Spleen (tissue), 11 donors: ENCODE measurements around the gene JAZF1. TPM values are rescaled to one million over a fixed set of nuclear protein-coding genes. Genes with fewer than 3 reads are reported as not detected.

Source experiments
- DNase-seq: peaks from one replicate; pipeline ENCODE4 v3.0.0-alpha.2; 2020
- H3K27ac ChIP-seq, 8 donors: fragments of 200-600 bp; sonication (generic) in 7 of 8; 1 replicate in 4 of 8; 2 replicates in 4 of 8; pipeline versions ENCODE4 v1.5.0 to v1.8.0; 2016 to 2021; ENCODE audit warnings: inconsistent platforms in 4 of 8, mild to moderate bottlenecking in 4 of 8, moderate library complexity in 1 of 8
- H3K27me3 ChIP-seq, 7 donors: fragments of 200-600 bp; sonication (generic) in 6 of 7; replicated peaks in 1 of 7; 1 replicate in 4 of 7; 2 replicates in 3 of 7; pipeline versions ENCODE4 v1.5.0 to v1.8.0; 2016 to 2021; ENCODE audit warnings: inconsistent platforms in 3 of 7, mild to moderate bottlenecking in 1 of 7
- H3K36me3 ChIP-seq, 6 donors: fragments of 200-600 bp; sonication (generic) in 5 of 6; 1 replicate in 4 of 6; 2 replicates in 2 of 6; pipeline versions ENCODE4 v1.5.0 to v1.8.0; 2016 to 2021; ENCODE audit warnings: inconsistent platforms in 2 of 6
- H3K4me1 ChIP-seq, 6 donors: fragments of 200-600 bp; sonication (generic) in 5 of 6; 1 replicate in 3 of 6; 2 replicates in 3 of 6; pipeline versions ENCODE4 v1.5.0 to v1.8.0; 2016 to 2021; ENCODE audit warnings: inconsistent platforms in 3 of 6
- H3K4me3 ChIP-seq, 8 donors: fragments of 200-600 bp; sonication (generic) in 7 of 8; 1 replicate in 4 of 8; 2 replicates in 4 of 8; pipeline versions ENCODE4 v1.5.0 to v1.8.0; 2016 to 2021; ENCODE audit warnings: inconsistent platforms in 4 of 8, mild to moderate bottlenecking in 4 of 8, moderate library complexity in 2 of 8
- H3K9me3 ChIP-seq, 8 donors: fragments of 200-600 bp; sonication (generic) in 7 of 8; 1 replicate in 4 of 8; 2 replicates in 4 of 8; pipeline versions ENCODE4 v1.5.0 to v1.8.0; 2016 to 2021; ENCODE audit warnings: inconsistent platforms in 4 of 8
- POLR2A ChIP-seq, 3 donors: fragments of 450-650 bp; IDR thresholded peaks; one replicate each; pipeline ENCODE4 v1.5.1; 2017; ENCODE audit warnings: antibody characterized with exemption in 3 of 3, mild to moderate bottlenecking in 1 of 3
- POLR2AphosphoS5 ChIP-seq, 3 donors: sonication (generic); formaldehyde crosslinking; IDR thresholded peaks; one replicate each; pipeline ENCODE4 v1.5.1; 2017; ENCODE audit warnings: antibody characterized with exemption in 3 of 3
- WGBS, 5 donors: extraction: QIAGEN DNeasy Blood & Tissue Kit in 3 of 5; methylation state at CpG; one replicate each; pipeline versions ENCODE4 v1.1.5 to v1.1.7; 2013 to 2018; 5-methylcytosine and 5-hydroxymethylcytosine counted together
- intact Hi-C: fragments of 100-400 bp; cut with DNase I; formaldehyde crosslinking; loops from one replicate; pipeline ENCODE4 v1.15.0; 2023; ENCODE audit warnings: low total_unique reads
- polyA plus RNA-seq, 3 donors: library from polyadenylated mRNA; stranded (reverse); fragments of 200-250 nt; gene quantifications; one replicate each; pipeline ENCODE4 v1.2.1, GENCODE V29; 2013
- total RNA-seq, 7 donors: library from RNA; depleted of rRNA in 3 of 7; stranded (reverse); fragments of >200 nt in 3 of 7; fragmentation: NEBNext Ultra II Directional in 4 of 7; extraction: Animal tissue kit (Norgen Biotek cat#: 25700) in 4 of 7; gene quantifications; one replicate each; pipeline versions ENCODE4 v1.1.0 to v1.2.1, GENCODE V29; 2016 to 2021
- TF ChIP-seq, protein P1 (sequence below), 11 experiments: fragments of 200-600 bp in 7 of 11; fragments of 450-650 bp in 4 of 11; sonication (generic) in 4 of 11; IDR thresholded peaks in 8 of 11; conservative IDR thresholded peaks in 3 of 11; 1 replicate in 7 of 11; 2 replicates in 4 of 11; pipeline versions ENCODE4 v1.4.0 to v1.8.0; 2016 to 2021; ENCODE audit warnings: antibody characterized with exemption in 11 of 11, inconsistent platforms in 4 of 11, mild to moderate bottlenecking in 1 of 11
- donor health status: healthy with polysubstance abuse.
- donor health status: DM: no; HTN: no; CAD: no; lungs with moderate emphysema.
- donor health status: DM: no; HTN: no; CAD: no.
- donor health status: Bipolar disorder and iron deficiency.
- donor health status: healthy.
- donor health status: DM: no; HTN: no; CAD: no.
- donor health status: DM: yes; HTN: yes; CAD: no.

The JAZF1 gene
- total and polyA plus RNA-seq, 10 donors = 13.5 to 33.8 (median 24.7) TPM

DNA sequence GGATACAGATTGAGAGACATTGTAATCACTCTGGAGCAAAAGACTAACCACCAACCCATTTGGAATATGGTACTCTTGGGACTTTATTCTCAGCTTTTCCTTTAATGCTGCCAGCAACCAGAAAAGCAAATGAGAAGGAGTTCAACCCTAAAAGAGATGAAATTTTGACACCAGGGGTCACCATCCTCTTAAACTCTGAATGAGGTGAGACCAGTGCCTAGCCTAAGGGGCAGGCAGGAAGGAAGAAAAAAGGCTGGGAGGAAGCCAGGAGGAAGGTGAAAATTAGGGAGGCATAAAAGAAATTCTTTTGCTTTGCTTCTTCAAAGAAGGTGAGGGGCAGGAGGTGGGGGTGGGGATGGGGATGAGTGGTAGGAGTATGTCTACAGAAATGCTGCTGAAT lies 135.8 kb downstream of the JAZF1 start:
- Histone ChIP-seq H3K27ac (no peak overlapping the region), H3K4me3 (no peak overlapping the region), H3K9me3 (peaks cover 0 to 3% (median 0%) of the 10 kb centered on the region in 8 donors), H3K4me1 (no peaks in the 10 kb centered on the region), H3K27me3 (no peaks in the 10 kb centered on the region), H3K36me3 (no peaks in the 10 kb centered on the region)
- TF ChIP-seq, protein P1, sequence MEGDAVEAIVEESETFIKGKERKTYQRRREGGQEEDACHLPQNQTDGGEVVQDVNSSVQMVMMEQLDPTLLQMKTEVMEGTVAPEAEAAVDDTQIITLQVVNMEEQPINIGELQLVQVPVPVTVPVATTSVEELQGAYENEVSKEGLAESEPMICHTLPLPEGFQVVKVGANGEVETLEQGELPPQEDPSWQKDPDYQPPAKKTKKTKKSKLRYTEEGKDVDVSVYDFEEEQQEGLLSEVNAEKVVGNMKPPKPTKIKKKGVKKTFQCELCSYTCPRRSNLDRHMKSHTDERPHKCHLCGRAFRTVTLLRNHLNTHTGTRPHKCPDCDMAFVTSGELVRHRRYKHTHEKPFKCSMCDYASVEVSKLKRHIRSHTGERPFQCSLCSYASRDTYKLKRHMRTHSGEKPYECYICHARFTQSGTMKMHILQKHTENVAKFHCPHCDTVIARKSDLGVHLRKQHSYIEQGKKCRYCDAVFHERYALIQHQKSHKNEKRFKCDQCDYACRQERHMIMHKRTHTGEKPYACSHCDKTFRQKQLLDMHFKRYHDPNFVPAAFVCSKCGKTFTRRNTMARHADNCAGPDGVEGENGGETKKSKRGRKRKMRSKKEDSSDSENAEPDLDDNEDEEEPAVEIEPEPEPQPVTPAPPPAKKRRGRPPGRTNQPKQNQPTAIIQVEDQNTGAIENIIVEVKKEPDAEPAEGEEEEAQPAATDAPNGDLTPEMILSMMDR (IDR thresholded peaks at IDR 0.05 in 8 of 11, conservative IDR thresholded peaks at IDR 0.05 in 3 of 11) = no peak
- TF ChIP-seq POLR2A (IDR thresholded peaks at IDR 0.05) = no peak
- no peak for TF ChIP-seq POLR2AphosphoS5 (IDR thresholded peaks at IDR 0.05)
- intact Hi-C loops = no loop called here
- DNase-seq = no peak

DNA sequence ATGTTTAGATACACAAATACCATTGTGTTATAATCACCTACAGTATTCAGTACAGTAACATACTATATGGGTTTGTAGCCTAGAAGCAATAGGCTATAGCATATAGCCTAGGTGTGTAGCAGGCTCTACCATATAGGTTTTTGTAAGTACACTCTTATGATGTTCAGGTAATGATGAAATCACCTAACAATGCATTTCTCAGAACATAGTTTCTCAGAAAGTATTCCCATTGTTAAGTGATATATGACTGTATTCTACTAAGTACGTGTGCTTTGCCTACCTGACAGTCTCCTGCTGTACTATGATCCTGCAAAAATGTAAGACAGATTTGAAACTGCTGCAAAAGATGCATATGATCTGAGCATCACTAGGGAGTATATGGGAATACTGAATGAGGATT lies 137.9 kb downstream of the JAZF1 start:
- H3K27ac ChIP-seq = no peak overlapping the region
- 92 to 98% (median 96%) methylated on average over 1 of the region's 1 CpG for WGBS, 5 donors
- no peak overlapping the region for H3K4me3 ChIP-seq
- DNase-seq = no peak
- intact Hi-C loops = no loop called here
- no peaks in the 10 kb centered on the region for H3K36me3 ChIP-seq
- H3K9me3 ChIP-seq = no peaks in the 10 kb centered on the region
- H3K4me1 ChIP-seq = peaks cover 0 to 10% (median 0%) of the 10 kb centered on the region in 6 donors
- no peaks in the 10 kb centered on the region for H3K27me3 ChIP-seq
- TF ChIP-seq, protein P1 (IDR thresholded peaks at IDR 0.05 in 8 of 11, conservative IDR thresholded peaks at IDR 0.05 in 3 of 11) = no peak
- no peak for TF ChIP-seq POLR2A (IDR thresholded peaks at IDR 0.05)
- TF ChIP-seq POLR2AphosphoS5 (IDR thresholded peaks at IDR 0.05) = no peak

DNA sequence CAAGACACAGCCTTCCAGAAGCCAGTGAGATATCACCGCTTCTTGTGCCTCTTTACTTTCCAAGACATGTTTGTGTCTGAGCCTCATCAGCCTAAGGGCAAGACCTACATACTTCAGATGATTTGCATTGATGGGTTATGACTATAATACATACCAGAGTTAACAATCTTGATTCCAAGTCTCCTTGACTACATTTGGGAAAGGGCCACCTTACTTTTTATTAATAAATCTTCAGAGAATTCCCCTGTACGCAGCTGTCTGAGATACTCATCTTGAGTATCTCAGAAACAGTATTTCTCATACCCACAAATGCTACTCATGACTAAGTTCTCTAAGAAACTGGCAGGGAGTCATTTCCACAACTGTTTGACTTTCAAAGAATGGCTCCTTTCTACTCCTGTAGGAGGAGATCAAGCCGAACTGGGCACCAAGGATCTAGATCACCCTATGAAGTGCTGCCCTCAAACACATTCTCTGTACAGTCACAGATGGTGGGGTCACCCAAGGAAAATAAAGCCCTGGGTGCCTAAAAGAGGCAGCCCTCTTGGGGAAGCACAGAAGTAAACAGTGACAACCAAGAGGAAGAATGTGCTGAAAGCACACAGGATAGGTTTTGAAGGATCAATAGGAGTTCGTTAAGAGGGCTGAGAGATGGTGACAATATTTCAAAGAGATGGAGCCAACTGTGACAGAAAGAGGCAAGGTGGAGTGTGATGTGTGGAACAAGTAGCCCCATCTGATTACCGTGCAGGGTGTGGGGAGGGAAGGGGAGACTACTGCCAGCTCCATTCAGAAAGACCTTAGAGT lies 138.9 kb downstream of the JAZF1 start:
- Histone ChIP-seq H3K4me3 (no peak overlapping the region), H3K4me1 (peaks cover 0 to 21% (median 4%) of the 10 kb centered on the region in 6 donors), H3K9me3 (no peaks in the 10 kb centered on the region), H3K36me3 (no peaks in the 10 kb centered on the region), H3K27ac (no peak overlapping the region), H3K27me3 (no peaks in the 10 kb centered on the region)
- TF ChIP-seq, protein P1 (IDR thresholded peaks at IDR 0.05 in 8 of 11, conservative IDR thresholded peaks at IDR 0.05 in 3 of 11) = no peak
- no peak for TF ChIP-seq POLR2A (IDR thresholded peaks at IDR 0.05)
- 82 to 92% (median 88%) methylated on average over 5 of the region's 5 CpGs for WGBS, 5 donors
- intact Hi-C loops = no loop called here
- no peak for DNase-seq

DNA sequence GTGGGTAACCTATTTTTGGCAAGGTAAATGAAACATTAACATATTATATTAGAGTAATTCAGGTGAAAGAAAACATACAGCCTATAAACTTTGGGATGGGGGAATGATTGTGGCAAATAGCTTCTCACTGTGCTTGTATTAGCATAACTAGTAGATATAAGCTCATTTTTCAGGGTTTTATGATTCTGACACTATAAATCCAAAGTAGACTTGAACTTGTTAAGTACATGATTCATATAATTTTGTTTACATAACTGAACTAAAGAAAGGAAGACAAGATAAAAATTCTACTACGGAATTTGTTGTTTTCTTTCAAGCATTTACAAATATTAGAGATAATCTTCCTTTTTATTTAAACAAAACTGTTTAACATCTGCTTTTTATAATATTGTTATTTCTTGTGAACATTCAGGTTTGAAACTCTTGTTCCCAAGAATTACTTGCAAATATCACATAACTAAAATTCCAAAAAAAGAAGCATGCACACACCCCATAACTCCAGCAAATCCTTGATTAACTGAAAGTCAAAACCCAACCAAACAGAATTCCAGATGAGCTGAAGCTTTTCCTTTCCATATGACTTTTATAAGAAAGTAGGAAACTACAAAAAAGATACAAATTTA lies 142.3 kb downstream of the JAZF1 start:
- DNase-seq = no peak
- no peaks in the 10 kb centered on the region for H3K36me3 ChIP-seq
- intact Hi-C loops = no loop called here
- H3K4me1 ChIP-seq = peaks cover 0 to 29% (median 5%) of the 10 kb centered on the region in 6 donors
- WGBS, 5 donors = 89 to 95% (median 94%) methylated on average over 1 of the region's 1 CpG
- no peak overlapping the region for H3K4me3 ChIP-seq
- no peak overlapping the region for H3K27ac ChIP-seq
- H3K9me3 ChIP-seq = no peaks in the 10 kb centered on the region
- no peaks in the 10 kb centered on the region for H3K27me3 ChIP-seq
- no peak for TF ChIP-seq POLR2AphosphoS5 (IDR thresholded peaks at IDR 0.05)
- TF ChIP-seq POLR2A (IDR thresholded peaks at IDR 0.05) = no peak
- TF ChIP-seq, protein P1 (IDR thresholded peaks at IDR 0.05 in 8 of 11, conservative IDR thresholded peaks at IDR 0.05 in 3 of 11) = no peak
